Peyer's patch (tissue), 4 donors: ENCODE measurements around the gene PGAM5. TPM values are rescaled to one million over a fixed set of nuclear protein-coding genes. Genes with fewer than 3 reads are reported as not detected.

ENCODE experiments used
- DNase-seq, 3 donors: peaks; one replicate each; pipeline ENCODE4 v3.0.0-alpha.2; 2017 to 2019
- H3K27ac ChIP-seq, 4 donors: fragments of 200-600 bp; sonication (generic); one replicate each; pipeline ENCODE4 v1.5.1; 2016 to 2019
- H3K27me3 ChIP-seq, 2 donors: fragments of 200-600 bp; sonication (generic); one replicate each; pipeline ENCODE4 v1.5.1; 2019
- H3K36me3 ChIP-seq, 3 donors: fragments of 200-600 bp; sonication (generic); one replicate each; pipeline ENCODE4 v1.5.1; 2016 to 2019
- H3K4me1 ChIP-seq, 4 donors: fragments of 200-600 bp; sonication (generic); one replicate each; pipeline ENCODE4 v1.5.1; 2016 to 2019
- H3K4me3 ChIP-seq, 4 donors: fragments of 200-600 bp; sonication (generic); 1 replicate in 3 of 4; 2 replicates in 1 of 4; pipeline ENCODE4 v1.5.1; 2016 to 2019; ENCODE audit warnings: mild to moderate bottlenecking in 1 of 4
- H3K9me3 ChIP-seq, 4 donors: fragments of 200-600 bp; sonication (generic); one replicate each; pipeline ENCODE4 v1.5.1; 2016 to 2019; ENCODE audit warnings: mild to moderate bottlenecking in 1 of 4
- CTCF ChIP-seq, 6 experiments: fragments of 450-650 bp in 4 of 6; fragments of 200-600 bp in 2 of 6; sonication (generic) in 1 of 6; IDR thresholded peaks; one replicate each; pipeline ENCODE4 v1.5.1; 2017 to 2019; ENCODE audit warnings: antibody characterized with exemption in 6 of 6, mild to moderate bottlenecking in 3 of 6, moderate library complexity in 1 of 6
- POLR2A ChIP-seq, 2 donors: fragments of 450-650 bp; IDR thresholded peaks; one replicate each; pipeline ENCODE4 v1.5.1; 2017; ENCODE audit warnings: antibody characterized with exemption in 2 of 2, mild to moderate bottlenecking in 2 of 2, moderate library complexity in 2 of 2
- total RNA-seq, 4 donors: library from RNA; depleted of rRNA; stranded (reverse); fragments of >200 nt; gene quantifications; one replicate each; pipeline ENCODE4 v1.1.0, GENCODE V29; 2016

The PGAM5 gene
- total RNA-seq, 4 donors from 2014 or later = 23.5 to 45.4 (median 29.0) TPM

GRCh38 chr12:132740313-132740646 lies 29.6 kb downstream of the PGAM5 start:
- TF ChIP-seq POLR2A (IDR thresholded peaks at IDR 0.05) (no peak), CTCF (IDR thresholded peaks at IDR 0.05) (no peak)
- no peaks in the 10 kb centered on the region for H3K4me1 ChIP-seq
- no peak overlapping the region for H3K27ac ChIP-seq
- H3K9me3 ChIP-seq = no peaks in the 10 kb centered on the region
- no peak for DNase-seq
- no peaks in the 10 kb centered on the region for H3K27me3 ChIP-seq
- H3K4me3 ChIP-seq = no peak overlapping the region
- H3K36me3 ChIP-seq = peaks cover 0 to 98% (median 6%) of the 10 kb centered on the region in 3 donors

GRCh38 chr12:132740652-132741051 lies 30.0 kb downstream of the PGAM5 start:
- Histone ChIP-seq H3K36me3 (peaks cover 0 to 98% (median 6%) of the 10 kb centered on the region in 3 donors), H3K27me3 (no peaks in the 10 kb centered on the region), H3K27ac (no peak overlapping the region), H3K4me1 (no peaks in the 10 kb centered on the region), H3K4me3 (no peak overlapping the region), H3K9me3 (no peaks in the 10 kb centered on the region)
- no peak for DNase-seq
- TF ChIP-seq POLR2A (IDR thresholded peaks at IDR 0.05) (no peak), CTCF (IDR thresholded peaks at IDR 0.05) (no peak)

GRCh38 chr12:132741620-132742019 lies 31.0 kb downstream of the PGAM5 start:
- Histone ChIP-seq H3K36me3 (peaks cover 0 to 98% (median 6%) of the 10 kb centered on the region in 3 donors), H3K27ac (no peak overlapping the region), H3K4me1 (no peaks in the 10 kb centered on the region), H3K4me3 (no peak overlapping the region), H3K27me3 (no peaks in the 10 kb centered on the region), H3K9me3 (no peaks in the 10 kb centered on the region)
- no peak for DNase-seq
- no peak for TF ChIP-seq CTCF (IDR thresholded peaks at IDR 0.05)
- TF ChIP-seq POLR2A (IDR thresholded peaks at IDR 0.05) = no peak

GRCh38 chr12:132743831-132744230 lies 33.2 kb downstream of the PGAM5 start:
- Histone ChIP-seq H3K27ac (no peak overlapping the region), H3K36me3 (peaks cover 0 to 100% (median 6%) of the 10 kb centered on the region in 3 donors), H3K9me3 (no peaks in the 10 kb centered on the region), H3K4me1 (no peaks in the 10 kb centered on the region), H3K4me3 (no peak overlapping the region), H3K27me3 (no peaks in the 10 kb centered on the region)
- DNase-seq = no peak
- no peak for TF ChIP-seq CTCF (IDR thresholded peaks at IDR 0.05)
- TF ChIP-seq POLR2A (IDR thresholded peaks at IDR 0.05) = no peak

- no peak overlapping the region for H3K27ac ChIP-seq
- peaks cover 0 to 99% (median 9%) of the 10 kb centered on the region in 3 donors for H3K36me3 ChIP-seq
- no peak for DNase-seq
- no peak for TF ChIP-seq POLR2A (IDR thresholded peaks at IDR 0.05)
- no peak for TF ChIP-seq CTCF (IDR thresholded peaks at IDR 0.05)
- no peak overlapping the region for H3K4me3 ChIP-seq
- H3K4me1 ChIP-seq = no peaks in the 10 kb centered on the region
- H3K9me3 ChIP-seq = no peaks in the 10 kb centered on the region
- H3K27me3 ChIP-seq = no peaks in the 10 kb centered on the region
These were observed 36.0 kb downstream of the PGAM5 start for GRCh38 chr12:132746613-132747012.

- no peak for DNase-seq
- H3K27ac ChIP-seq = no peak overlapping the region
- H3K9me3 ChIP-seq = no peaks in the 10 kb centered on the region
- H3K4me3 ChIP-seq = no peak overlapping the region
- TF ChIP-seq POLR2A (IDR thresholded peaks at IDR 0.05) (no peak), CTCF (IDR thresholded peaks at IDR 0.05) (no peak)
- H3K36me3 ChIP-seq = peaks cover 0 to 99% (median 9%) of the 10 kb centered on the region in 3 donors
- no peaks in the 10 kb centered on the region for H3K27me3 ChIP-seq
- H3K4me1 ChIP-seq = no peaks in the 10 kb centered on the region
These were observed 36.8 kb downstream of the PGAM5 start for GRCh38 chr12:132747395-132747794.
